Thymus (tissue), 11 donors: ENCODE measurements around the gene CA12. TPM values are rescaled to one million over a fixed set of nuclear protein-coding genes. Genes with fewer than 3 reads are reported as not detected.

Experiments
- DNase-seq, 9 donors: peaks; one replicate each; pipeline ENCODE4 v3.0.0-alpha.2; 2013; ENCODE audit warnings: low spot score in 9 of 9, low read depth in 6 of 9, missing footprints in 1 of 9
- H3K27ac ChIP-seq, 2 donors: one replicate each; pipeline ENCODE4 v1.5.1; 2013; ENCODE audit warnings: control low read depth in 1 of 2, low read depth in 1 of 2, low read length in 1 of 2, mild to moderate bottlenecking in 1 of 2, moderate library complexity in 1 of 2
- H3K27me3 ChIP-seq, 2 donors: one replicate each; pipeline ENCODE4 v1.5.1; 2013; ENCODE audit warnings: low read length in 1 of 2; ENCODE audit not compliant: control insufficient read depth in 2 of 2, insufficient read depth in 1 of 2
- H3K36me3 ChIP-seq, 2 donors: one replicate each; pipeline ENCODE4 v1.5.1; 2013; ENCODE audit warnings: low read length in 1 of 2, mild to moderate bottlenecking in 1 of 2, moderate library complexity in 1 of 2; ENCODE audit not compliant: control insufficient read depth in 2 of 2, insufficient read depth in 2 of 2
- H3K4me1 ChIP-seq, 2 donors: one replicate each; pipeline ENCODE4 v1.5.1; 2013; ENCODE audit warnings: low read length in 2 of 2; ENCODE audit not compliant: control insufficient read depth in 2 of 2, insufficient read depth in 2 of 2
- H3K4me3 ChIP-seq, 2 donors: one replicate each; pipeline ENCODE4 v1.5.1; 2013; ENCODE audit warnings: low read length in 2 of 2, control low read depth in 1 of 2, mild to moderate bottlenecking in 1 of 2
- H3K9me3 ChIP-seq, 2 donors: one replicate each; pipeline ENCODE4 v1.5.1; 2013; ENCODE audit warnings: low read length in 1 of 2, mild to moderate bottlenecking in 1 of 2; ENCODE audit not compliant: control insufficient read depth in 2 of 2, insufficient read depth in 1 of 2
- WGBS: extraction: QIAGEN DNeasy Blood & Tissue Kit; methylation state at CpG from one replicate; pipeline ENCODE4 v1.1.7; 2013; 5-methylcytosine and 5-hydroxymethylcytosine counted together
- polyA plus RNA-seq: library from polyadenylated mRNA; stranded (reverse); fragments of 200-250 nt; gene quantifications from one replicate; pipeline ENCODE4 v1.2.3, GENCODE V29; 2013
- total RNA-seq: library from RNA; stranded (reverse); fragments of 120-200 nt; gene quantifications from one replicate; pipeline ENCODE4 v1.2.4, GENCODE V29; 2013
- donor health status: healthy.

The CA12 gene
- total and polyA plus RNA-seq, 2 donors: 0.09 to 0.16 TPM

DNA sequence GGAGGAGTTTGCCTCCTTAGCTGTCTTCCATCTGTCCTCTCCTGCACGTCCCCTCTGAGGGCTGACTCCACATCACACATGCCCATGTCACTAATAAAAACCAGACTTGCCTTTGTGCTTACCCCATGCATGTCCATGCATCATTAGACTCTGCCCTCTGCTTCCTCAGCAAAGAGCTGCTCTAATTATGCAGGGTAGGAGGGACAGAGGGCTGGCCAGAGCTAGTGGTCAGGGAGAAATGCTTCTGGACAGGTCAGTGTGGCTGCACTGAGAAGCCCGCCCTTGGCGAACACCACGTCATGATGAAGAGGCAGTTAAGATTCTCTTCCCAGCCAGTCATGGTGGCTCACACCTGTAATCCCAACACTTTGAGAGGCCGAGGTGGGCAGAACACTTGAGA lies 8.9 kb downstream of the CA12 start:
- Histone ChIP-seq H3K36me3 (no peaks in the 10 kb centered on the region), H3K4me1 (peaks cover 25 to 54% of the 10 kb centered on the region in 2 donors), H3K27me3 (peaks cover 3 to 6% of the 10 kb centered on the region in 2 donors), H3K4me3 (no peak overlapping the region), H3K27ac (no peak overlapping the region), H3K9me3 (peaks cover 0 to 3% of the 10 kb centered on the region in 2 donors)
- over 99% methylated on average over 5 of the region's 5 CpGs for WGBS
- no peak for DNase-seq

- no peak overlapping the region for H3K4me3 ChIP-seq
- 85% methylated on average over 12 of the region's 12 CpGs for WGBS
- peaks cover 3 to 5% of the 10 kb centered on the region in 2 donors for H3K27me3 ChIP-seq
- peaks cover 0 to 3% of the 10 kb centered on the region in 2 donors for H3K9me3 ChIP-seq
- H3K4me1 ChIP-seq: peaks cover 25 to 59% of the 10 kb centered on the region in 2 donors
- H3K36me3 ChIP-seq: no peaks in the 10 kb centered on the region
- H3K27ac ChIP-seq: no peak overlapping the region
- peak in 1 of 9 donors; percentile 40 for DNase-seq
These were observed 9.5 kb downstream of the CA12 start for GRCh38 chr15:63372018-63372705.

- peaks cover 0 to 3% of the 10 kb centered on the region in 2 donors for H3K9me3 ChIP-seq
- no peak for DNase-seq
- H3K36me3 ChIP-seq: no peaks in the 10 kb centered on the region
- H3K27ac ChIP-seq: peak overlapping the region in 1 of 2 donors; percentile 7
- WGBS: 94% methylated on average over 15 of the region's 15 CpGs
- H3K4me1 ChIP-seq: peaks cover 25 to 61% of the 10 kb centered on the region in 2 donors
- no peaks in the 10 kb centered on the region for H3K27me3 ChIP-seq
- no peak overlapping the region for H3K4me3 ChIP-seq
These were observed 10.2 kb downstream of the CA12 start for GRCh38 chr15:63371297-63371918.

DNA sequence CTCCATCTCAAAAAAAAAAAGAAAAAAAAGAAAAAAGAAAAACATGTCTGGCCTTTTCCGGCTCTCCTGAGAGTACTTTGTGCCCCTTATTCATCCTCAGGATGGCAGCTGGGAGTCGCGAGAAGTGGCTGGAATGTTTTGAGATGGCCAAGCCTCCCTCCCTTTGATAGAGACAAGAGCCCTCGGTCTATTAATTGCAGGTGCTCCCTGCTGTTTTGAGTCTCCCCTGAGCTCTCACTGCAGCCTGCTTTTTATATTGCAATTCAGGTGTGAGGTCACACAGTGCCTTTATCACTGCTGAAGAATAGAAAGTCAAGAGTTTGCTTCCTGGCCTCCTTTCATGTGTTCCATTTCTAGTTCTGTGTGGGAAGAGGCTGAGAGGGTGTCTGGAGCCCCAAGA lies 10.9 kb downstream of the CA12 start:
- Histone ChIP-seq H3K36me3 (no peaks in the 10 kb centered on the region), H3K27me3 (no peaks in the 10 kb centered on the region), H3K4me1 (peaks cover 28 to 67% of the 10 kb centered on the region in 2 donors), H3K27ac (peak overlapping the region in 1 of 2 donors; percentile 50), H3K4me3 (no peak overlapping the region), H3K9me3 (peaks cover 0 to 3% of the 10 kb centered on the region in 2 donors)
- DNase-seq: no peak
- 92% methylated on average over 4 of the region's 4 CpGs for WGBS

DNA sequence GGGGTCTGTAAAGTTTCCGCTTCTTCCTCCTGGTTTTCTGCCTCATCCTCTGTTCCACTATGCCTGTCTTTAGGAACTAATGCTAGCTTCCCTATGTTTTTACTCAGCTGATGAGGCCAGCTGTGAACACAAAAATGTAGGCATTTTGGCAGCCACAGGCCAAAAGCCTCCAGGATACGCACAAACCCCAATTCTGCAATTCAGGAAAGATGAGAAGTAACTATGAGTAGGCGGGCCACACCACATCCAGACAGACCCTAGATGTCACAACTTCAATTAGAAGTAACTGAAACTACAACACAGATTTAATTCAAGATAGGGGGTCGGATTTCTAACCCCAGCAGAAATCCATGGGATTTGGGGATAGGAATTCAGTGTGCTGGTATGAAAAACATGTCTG lies 11.9 kb downstream of the CA12 start:
- H3K27me3 ChIP-seq: no peaks in the 10 kb centered on the region
- no peak for DNase-seq
- 95% methylated on average over 4 of the region's 4 CpGs for WGBS
- H3K36me3 ChIP-seq: no peaks in the 10 kb centered on the region
- no peak overlapping the region for H3K4me3 ChIP-seq
- peak overlapping the region; percentile 48 to 99 for H3K27ac ChIP-seq
- H3K9me3 ChIP-seq: peaks cover 0 to 3% of the 10 kb centered on the region in 2 donors
- H3K4me1 ChIP-seq: peaks cover 36 to 73% of the 10 kb centered on the region in 2 donors

DNA sequence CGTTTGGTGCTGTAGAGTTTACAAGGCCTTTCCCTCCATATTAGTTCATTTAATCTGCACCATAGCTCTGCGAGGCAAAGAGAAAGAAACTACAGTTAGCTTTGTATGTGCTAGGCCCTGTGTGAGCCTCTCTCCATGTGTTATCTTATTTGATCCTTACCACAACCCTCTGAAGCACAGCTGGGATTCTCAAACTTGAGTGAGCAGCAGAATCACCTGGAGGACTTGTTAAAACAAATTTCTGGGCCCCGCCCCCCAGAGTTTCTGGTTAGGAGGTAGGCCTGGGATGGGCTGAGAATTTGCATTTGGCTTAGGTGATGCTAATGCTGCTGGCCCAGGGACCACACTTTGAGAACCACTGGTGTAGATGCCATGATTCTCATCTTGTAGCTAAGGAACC lies 12.3 kb downstream of the CA12 start:
- Histone ChIP-seq H3K9me3 (peaks cover 0 to 3% of the 10 kb centered on the region in 2 donors), H3K36me3 (no peaks in the 10 kb centered on the region), H3K27ac (peak overlapping the region in 1 of 2 donors; percentile 99), H3K4me3 (no peak overlapping the region), H3K4me1 (peaks cover 41 to 77% of the 10 kb centered on the region in 2 donors), H3K27me3 (no peaks in the 10 kb centered on the region)
- DNase-seq: peak; percentile 63 to 96 (median 82)
- 30% methylated on average over 3 of the region's 3 CpGs for WGBS

GRCh38 chr15:63368503-63368902 lies 13.1 kb downstream of the CA12 start:
- no peaks in the 10 kb centered on the region for H3K27me3 ChIP-seq
- peaks cover 44 to 85% of the 10 kb centered on the region in 2 donors for H3K4me1 ChIP-seq
- no peak for DNase-seq
- peak overlapping the region; percentile 67 to 99 for H3K27ac ChIP-seq
- 98% methylated on average over 7 of the region's 7 CpGs for WGBS
- no peaks in the 10 kb centered on the region for H3K36me3 ChIP-seq
- H3K9me3 ChIP-seq: peaks cover 0 to 3% of the 10 kb centered on the region in 2 donors
- H3K4me3 ChIP-seq: no peak overlapping the region

DNA sequence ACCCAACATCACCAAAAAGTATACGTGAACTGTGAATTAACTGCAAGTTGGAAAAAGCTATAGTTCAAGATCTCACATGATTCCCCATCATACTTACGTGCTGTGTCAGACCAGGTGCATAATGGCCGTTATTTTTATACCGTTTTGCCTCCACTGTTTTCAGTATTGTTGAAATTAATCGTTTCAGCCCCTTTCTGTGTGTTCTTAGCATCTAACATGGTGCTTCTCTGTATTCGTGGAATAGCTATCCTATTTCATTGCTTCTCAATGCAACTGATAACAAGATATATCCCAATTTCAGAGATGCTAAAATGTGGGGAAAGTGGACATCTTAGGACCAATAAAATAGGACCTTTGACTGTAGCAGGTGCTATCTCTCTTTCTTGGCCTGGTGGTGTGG lies 13.7 kb downstream of the CA12 start:
- H3K4me1 ChIP-seq: peaks cover 44 to 91% of the 10 kb centered on the region in 2 donors
- 96% methylated on average over 6 of the region's 6 CpGs for WGBS
- H3K36me3 ChIP-seq: no peaks in the 10 kb centered on the region

GRCh38 chr15:63367390-63367789 lies 14.3 kb downstream of the CA12 start:
- peaks cover 44 to 91% of the 10 kb centered on the region in 2 donors for H3K4me1 ChIP-seq
- peak overlapping the region in 1 of 2 donors; percentile 99 for H3K27ac ChIP-seq
- DNase-seq: no peak

More for the DNA sequence above, 13.7 kb downstream of the CA12 start:
- peak overlapping the region in 1 of 2 donors; percentile 99 for H3K27ac ChIP-seq
- H3K9me3 ChIP-seq: peaks cover 0 to 3% of the 10 kb centered on the region in 2 donors
- H3K27me3 ChIP-seq: no peaks in the 10 kb centered on the region
- DNase-seq: no peak
- no peak overlapping the region for H3K4me3 ChIP-seq

More at GRCh38 chr15:63367390-63367789, 14.3 kb downstream of the CA12 start:
- Histone ChIP-seq H3K27me3 (no peaks in the 10 kb centered on the region), H3K4me3 (no peak overlapping the region), H3K36me3 (no peaks in the 10 kb centered on the region), H3K9me3 (peaks cover 0 to 3% of the 10 kb centered on the region in 2 donors)
- 98% methylated on average over 2 of the region's 2 CpGs for WGBS
